ENCODE data around the gene PHACTR1. TPM values are rescaled to one million over a fixed set of nuclear protein-coding genes. Genes with fewer than 3 reads are reported as not detected.
"Not testable (repeated sequence)": the region's sequence is repeated elsewhere in the genome, so short reads cannot be mapped to it uniquely, and the experiment has no call there.

Gene PHACTR1
- total and polyA plus RNA-seq, 4 donors: 18.1 to 49.0 (median 39.5) TPM

DNA sequence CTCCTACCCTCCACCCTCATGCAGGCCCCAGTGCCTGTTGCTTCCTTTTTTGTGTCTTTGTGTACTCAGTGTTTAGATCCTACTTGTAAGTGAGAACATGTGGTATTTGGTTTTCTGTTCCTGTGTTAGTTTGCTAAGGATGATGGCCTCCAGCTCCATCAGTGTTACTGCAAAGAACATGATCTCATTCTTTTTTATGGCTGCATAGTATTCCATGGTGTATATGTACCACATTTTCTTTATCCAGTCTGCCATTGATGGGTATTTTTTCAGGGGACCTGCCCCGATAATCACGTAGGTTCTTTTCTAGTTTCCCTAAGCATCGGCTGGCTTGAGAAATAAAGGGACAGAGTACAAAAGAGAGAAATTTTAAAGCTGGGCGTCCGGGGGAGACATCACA is 527.2 kb downstream of the PHACTR1 start:
- not testable (repeated sequence) for H3K36me3 ChIP-seq (ENCODE audit: control insufficient read depth, insufficient read depth, low read length); H3K9me3 ChIP-seq (ENCODE audit: control insufficient read depth, insufficient read depth, low read length); H3K4me3 ChIP-seq (ENCODE audit: low read depth, low read length); DNase-seq (ENCODE audit: low read depth in 4 of 6, low spot score in 6 of 6); H3K4me1 ChIP-seq (ENCODE audit: control insufficient read depth, insufficient read depth, low read length); H3K27me3 ChIP-seq (ENCODE audit: control insufficient read depth, insufficient read depth, low read length); H3K27ac ChIP-seq (ENCODE audit: low read depth, low read length)
- no CpG with 5 or more reads among the region's 5 CpGs for WGBS (ENCODE audit: insufficient coverage)

DNA sequence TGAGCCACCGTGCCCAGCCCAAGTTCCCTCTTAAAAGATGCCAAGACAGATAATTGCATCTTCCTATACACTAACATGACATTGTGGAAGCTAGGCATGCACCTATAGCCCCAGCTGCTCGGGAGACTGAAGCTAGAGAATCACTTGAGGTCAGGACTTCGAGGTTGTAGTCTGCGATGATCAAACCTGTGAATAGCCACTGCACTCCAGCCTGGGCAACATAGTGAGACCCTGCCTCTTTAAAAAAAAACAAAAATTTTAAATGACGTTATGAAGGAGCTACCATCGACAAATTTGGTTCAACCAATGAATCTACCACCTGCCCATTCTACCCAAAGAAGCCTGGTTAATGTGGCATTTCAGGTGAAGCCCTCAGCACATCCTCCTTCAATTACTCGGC is 531.1 kb downstream of the PHACTR1 start:
- no peaks in the 10 kb centered on the region for H3K36me3 ChIP-seq (ENCODE audit: control insufficient read depth, insufficient read depth, low read length)
- H3K4me3 ChIP-seq (ENCODE audit: low read depth, low read length): no peak overlapping the region
- H3K9me3 ChIP-seq (ENCODE audit: control insufficient read depth, insufficient read depth, low read length): no peaks in the 10 kb centered on the region
- WGBS (ENCODE audit: insufficient coverage): 80% methylated on average over 4 of the region's 7 CpGs
- no peaks in the 10 kb centered on the region for H3K4me1 ChIP-seq (ENCODE audit: control insufficient read depth, insufficient read depth, low read length)
- no peaks in the 10 kb centered on the region for H3K27me3 ChIP-seq (ENCODE audit: control insufficient read depth, insufficient read depth, low read length)
- DNase-seq (ENCODE audit: low read depth in 4 of 6, low spot score in 6 of 6): no peak
- peak overlapping the region; percentile 19 for H3K27ac ChIP-seq (ENCODE audit: low read depth, low read length)

DNA sequence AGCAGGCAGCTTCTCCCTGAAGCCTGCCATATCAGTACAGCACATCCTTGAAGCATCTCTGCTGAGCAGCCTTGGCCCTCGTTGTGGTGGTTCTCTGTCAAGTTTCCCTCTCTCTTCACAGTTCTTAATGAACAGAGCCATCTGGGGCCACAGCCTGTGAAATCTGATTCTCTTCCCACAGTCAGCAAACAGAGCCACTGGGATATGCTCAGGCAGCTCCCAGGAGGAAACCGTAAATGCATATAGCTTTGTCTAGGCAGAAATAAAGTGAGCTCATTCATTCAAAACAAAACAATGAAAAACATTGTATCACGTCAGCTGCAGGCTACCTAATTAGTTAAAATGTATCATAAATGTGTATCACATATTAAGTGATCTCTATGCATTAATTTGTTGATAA is 531.5 kb downstream of the PHACTR1 start:
- Histone ChIP-seq H3K4me1 (ENCODE audit: control insufficient read depth, insufficient read depth, low read length) (no peaks in the 10 kb centered on the region), H3K27me3 (ENCODE audit: control insufficient read depth, insufficient read depth, low read length) (no peaks in the 10 kb centered on the region), H3K36me3 (ENCODE audit: control insufficient read depth, insufficient read depth, low read length) (no peaks in the 10 kb centered on the region), H3K9me3 (ENCODE audit: control insufficient read depth, insufficient read depth, low read length) (no peaks in the 10 kb centered on the region), H3K27ac (ENCODE audit: low read depth, low read length) (peak overlapping the region; percentile 19), H3K4me3 (ENCODE audit: low read depth, low read length) (no peak overlapping the region)
- peak in 4 of 6 donors; percentile 33 to 88 (median 60) for DNase-seq (ENCODE audit: low read depth in 4 of 6, low spot score in 6 of 6)
- WGBS (ENCODE audit: insufficient coverage): 20% methylated on average over 1 of the region's 3 CpGs

DNA sequence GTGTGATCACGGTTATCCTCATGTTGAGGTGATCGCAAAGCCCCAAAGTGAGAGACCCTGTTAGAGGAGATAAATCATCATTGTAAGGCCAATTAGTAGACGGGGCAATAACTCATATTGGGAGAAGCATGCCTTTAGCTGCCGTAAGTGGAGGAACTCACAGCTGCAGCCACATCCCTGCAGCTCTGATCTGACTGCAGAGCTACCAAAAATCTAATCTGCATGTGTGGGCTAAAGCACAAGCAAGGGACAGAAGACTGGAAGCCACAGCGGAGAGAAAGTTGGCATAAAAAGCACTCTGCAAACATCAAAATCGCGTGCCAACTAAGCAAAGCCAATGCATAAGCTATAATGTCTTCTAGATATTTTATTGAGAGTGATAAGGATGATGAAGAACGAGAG is 532.0 kb downstream of the PHACTR1 start:
- H3K27ac ChIP-seq (ENCODE audit: low read depth, low read length): no peak overlapping the region
- DNase-seq (ENCODE audit: low read depth in 4 of 6, low spot score in 6 of 6): peak in 2 of 6 donors; percentile 63 to 75
- H3K27me3 ChIP-seq (ENCODE audit: control insufficient read depth, insufficient read depth, low read length): no peaks in the 10 kb centered on the region
- H3K9me3 ChIP-seq (ENCODE audit: control insufficient read depth, insufficient read depth, low read length): no peaks in the 10 kb centered on the region
- no peaks in the 10 kb centered on the region for H3K4me1 ChIP-seq (ENCODE audit: control insufficient read depth, insufficient read depth, low read length)
- 53% methylated on average over 4 of the region's 8 CpGs for WGBS (ENCODE audit: insufficient coverage)
- no peak overlapping the region for H3K4me3 ChIP-seq (ENCODE audit: low read depth, low read length)
- H3K36me3 ChIP-seq (ENCODE audit: control insufficient read depth, insufficient read depth, low read length): no peaks in the 10 kb centered on the region

DNA sequence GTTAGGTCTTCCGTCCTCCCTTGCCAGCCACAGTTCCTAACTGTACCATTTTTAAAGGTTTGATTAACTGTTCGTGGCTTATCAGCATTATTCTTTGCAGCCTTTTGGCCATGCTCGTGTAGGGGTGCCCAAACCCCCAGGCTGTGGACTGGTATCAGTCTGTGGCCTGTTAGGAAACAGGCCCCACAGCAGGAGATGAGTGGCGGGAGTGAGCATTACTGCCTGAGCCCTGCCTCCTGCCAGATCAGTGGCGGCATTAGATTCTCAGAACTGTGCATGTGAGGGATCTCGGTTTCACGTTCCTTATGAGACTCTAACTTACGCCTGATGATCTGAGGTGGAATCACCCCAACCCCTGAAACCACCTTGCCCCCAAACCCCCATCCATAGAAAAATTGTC is 532.4 kb downstream of the PHACTR1 start:
- no peak for DNase-seq (ENCODE audit: low read depth in 4 of 6, low spot score in 6 of 6)
- Histone ChIP-seq H3K4me1 (ENCODE audit: control insufficient read depth, insufficient read depth, low read length) (no peaks in the 10 kb centered on the region), H3K36me3 (ENCODE audit: control insufficient read depth, insufficient read depth, low read length) (no peaks in the 10 kb centered on the region), H3K27me3 (ENCODE audit: control insufficient read depth, insufficient read depth, low read length) (no peaks in the 10 kb centered on the region), H3K9me3 (ENCODE audit: control insufficient read depth, insufficient read depth, low read length) (no peaks in the 10 kb centered on the region), H3K4me3 (ENCODE audit: low read depth, low read length) (no peak overlapping the region), H3K27ac (ENCODE audit: low read depth, low read length) (no peak overlapping the region)
- 86% methylated on average over 5 of the region's 8 CpGs for WGBS (ENCODE audit: insufficient coverage)

DNA sequence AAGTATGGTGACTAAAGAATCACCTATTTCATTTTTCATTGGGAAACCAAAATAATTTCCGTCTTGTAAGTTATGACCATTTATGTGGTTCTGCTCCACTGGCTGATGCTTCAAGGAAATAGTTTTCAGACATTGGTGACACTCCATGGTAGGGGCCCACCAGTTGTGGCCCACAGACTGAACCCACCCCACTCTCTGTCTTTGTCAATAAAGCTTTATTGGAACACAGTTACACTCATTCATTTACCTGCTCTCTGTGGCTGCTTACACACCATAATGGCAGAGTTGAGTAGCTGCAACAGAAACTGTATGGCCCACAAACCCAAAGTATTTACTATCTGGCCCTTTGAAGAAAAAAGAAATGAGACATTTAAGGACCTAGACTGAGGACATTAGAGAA is 533.2 kb downstream of the PHACTR1 start:
- WGBS (ENCODE audit: insufficient coverage): 100% methylated on average over 1 of the region's 1 CpG
- no peak for DNase-seq (ENCODE audit: low read depth in 4 of 6, low spot score in 6 of 6)
- no peaks in the 10 kb centered on the region for H3K27me3 ChIP-seq (ENCODE audit: control insufficient read depth, insufficient read depth, low read length)
- H3K9me3 ChIP-seq (ENCODE audit: control insufficient read depth, insufficient read depth, low read length): no peaks in the 10 kb centered on the region
- no peak overlapping the region for H3K27ac ChIP-seq (ENCODE audit: low read depth, low read length)
- no peaks in the 10 kb centered on the region for H3K4me1 ChIP-seq (ENCODE audit: control insufficient read depth, insufficient read depth, low read length)
- H3K36me3 ChIP-seq (ENCODE audit: control insufficient read depth, insufficient read depth, low read length): no peaks in the 10 kb centered on the region
- no peak overlapping the region for H3K4me3 ChIP-seq (ENCODE audit: low read depth, low read length)

DNA sequence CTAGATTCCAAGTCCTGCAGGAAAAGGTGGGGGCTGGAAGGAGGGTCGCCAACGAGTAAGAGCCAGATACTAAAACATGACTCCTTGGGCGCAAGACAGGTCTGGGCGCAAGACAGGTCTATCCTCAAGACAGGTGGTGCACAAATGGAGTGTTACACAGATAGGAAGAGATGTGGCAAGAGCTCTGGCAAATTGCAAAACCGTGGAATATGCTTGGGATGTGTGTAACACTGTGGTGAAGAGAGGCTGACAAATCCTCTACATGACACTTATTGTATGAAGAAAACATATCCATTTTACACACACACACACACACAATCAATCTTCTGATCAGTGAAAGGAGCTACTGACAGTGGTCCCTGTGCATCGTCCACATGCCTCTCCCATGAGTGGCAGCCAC is 534.1 kb downstream of the PHACTR1 start:
- Histone ChIP-seq H3K27ac (ENCODE audit: low read depth, low read length) (no peak overlapping the region), H3K27me3 (ENCODE audit: control insufficient read depth, insufficient read depth, low read length) (no peaks in the 10 kb centered on the region), H3K4me1 (ENCODE audit: control insufficient read depth, insufficient read depth, low read length) (no peaks in the 10 kb centered on the region), H3K36me3 (ENCODE audit: control insufficient read depth, insufficient read depth, low read length) (no peaks in the 10 kb centered on the region), H3K9me3 (ENCODE audit: control insufficient read depth, insufficient read depth, low read length) (no peaks in the 10 kb centered on the region), H3K4me3 (ENCODE audit: low read depth, low read length) (no peak overlapping the region)
- WGBS (ENCODE audit: insufficient coverage): 85% methylated on average over 4 of the region's 6 CpGs
- no peak for DNase-seq (ENCODE audit: low read depth in 4 of 6, low spot score in 6 of 6)

DNA sequence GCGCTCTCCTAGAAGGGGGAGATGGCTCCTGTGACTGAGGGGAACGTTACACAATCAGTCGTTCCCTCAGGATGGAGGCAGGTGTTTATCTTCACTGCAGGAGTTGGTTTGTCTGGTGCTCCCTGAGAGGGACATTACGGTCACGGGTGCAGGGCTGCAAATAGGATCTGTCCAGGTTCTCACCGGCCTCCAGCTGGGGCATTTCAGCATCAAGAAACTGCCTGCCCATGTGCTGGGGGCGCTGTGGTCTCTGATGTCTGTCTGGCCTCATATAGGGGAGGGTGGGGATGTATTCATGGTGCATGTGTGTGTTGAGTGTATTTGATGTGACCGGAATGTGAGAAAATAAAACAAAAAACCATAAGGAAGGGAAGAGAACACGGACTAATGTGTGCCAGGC is 534.7 kb downstream of the PHACTR1 start:
- H3K27ac ChIP-seq (ENCODE audit: low read depth, low read length): no peak overlapping the region
- WGBS (ENCODE audit: insufficient coverage): 72% methylated on average over 7 of the region's 9 CpGs
- H3K4me1 ChIP-seq (ENCODE audit: control insufficient read depth, insufficient read depth, low read length): peaks cover 3% of the 10 kb centered on the region
- DNase-seq (ENCODE audit: low read depth in 4 of 6, low spot score in 6 of 6): no peak
- no peaks in the 10 kb centered on the region for H3K27me3 ChIP-seq (ENCODE audit: control insufficient read depth, insufficient read depth, low read length)
- peaks cover 3% of the 10 kb centered on the region for H3K36me3 ChIP-seq (ENCODE audit: control insufficient read depth, insufficient read depth, low read length)
- no peak overlapping the region for H3K4me3 ChIP-seq (ENCODE audit: low read depth, low read length)
- H3K9me3 ChIP-seq (ENCODE audit: control insufficient read depth, insufficient read depth, low read length): no peaks in the 10 kb centered on the region

DNA sequence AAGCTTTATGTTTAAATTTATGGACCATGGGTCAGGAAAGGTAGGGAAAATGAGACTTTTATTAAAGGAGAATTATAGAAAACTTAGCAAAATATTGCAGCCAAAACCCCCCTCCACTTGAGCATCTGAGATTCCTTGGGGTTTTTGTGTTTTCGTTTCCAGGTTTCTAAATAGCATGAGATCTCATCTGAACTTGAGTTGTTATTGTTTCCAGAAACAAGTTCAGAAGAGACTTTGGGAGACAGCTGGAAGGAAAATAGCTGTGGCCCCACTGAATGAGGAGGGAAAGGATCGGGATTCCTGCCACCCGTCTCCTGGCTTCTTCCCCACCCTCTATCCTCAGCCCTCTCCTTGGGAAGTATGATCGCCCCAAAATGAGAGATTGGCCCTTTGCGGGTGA is 536.2 kb downstream of the PHACTR1 start:
- DNase-seq (ENCODE audit: low read depth in 4 of 6, low spot score in 6 of 6): no peak
- no peaks in the 10 kb centered on the region for H3K27me3 ChIP-seq (ENCODE audit: control insufficient read depth, insufficient read depth, low read length)
- peaks cover 3% of the 10 kb centered on the region for H3K4me1 ChIP-seq (ENCODE audit: control insufficient read depth, insufficient read depth, low read length)
- H3K9me3 ChIP-seq (ENCODE audit: control insufficient read depth, insufficient read depth, low read length): no peaks in the 10 kb centered on the region
- no peak overlapping the region for H3K4me3 ChIP-seq (ENCODE audit: low read depth, low read length)
- 80% methylated on average over 3 of the region's 5 CpGs for WGBS (ENCODE audit: insufficient coverage)
- no peak overlapping the region for H3K27ac ChIP-seq (ENCODE audit: low read depth, low read length)
- peaks cover 3% of the 10 kb centered on the region for H3K36me3 ChIP-seq (ENCODE audit: control insufficient read depth, insufficient read depth, low read length)

DNA sequence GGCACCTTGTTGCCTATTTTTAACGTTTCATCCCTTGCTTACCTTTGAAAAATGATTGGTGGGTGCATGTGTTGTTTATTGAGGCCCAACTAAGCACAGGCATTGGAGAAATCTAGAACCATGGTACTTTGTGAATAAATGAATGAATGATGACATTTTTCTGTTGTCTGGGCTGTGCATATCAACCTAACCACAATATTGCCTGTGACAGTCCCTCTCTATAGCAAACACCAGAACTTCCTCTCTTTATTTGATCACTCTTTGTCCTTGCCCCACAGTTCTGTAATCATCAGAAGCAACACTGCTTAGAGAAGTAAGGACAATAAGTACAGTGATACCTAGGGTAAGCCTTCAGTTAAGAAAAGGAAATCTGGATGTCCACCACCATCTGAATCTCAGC is 536.7 kb downstream of the PHACTR1 start:
- no CpG with 5 or more reads among the region's 1 CpG for WGBS (ENCODE audit: insufficient coverage)
- no peaks in the 10 kb centered on the region for H3K27me3 ChIP-seq (ENCODE audit: control insufficient read depth, insufficient read depth, low read length)
- no peak for DNase-seq (ENCODE audit: low read depth in 4 of 6, low spot score in 6 of 6)
- peaks cover 3% of the 10 kb centered on the region for H3K4me1 ChIP-seq (ENCODE audit: control insufficient read depth, insufficient read depth, low read length)
- no peaks in the 10 kb centered on the region for H3K9me3 ChIP-seq (ENCODE audit: control insufficient read depth, insufficient read depth, low read length)
- H3K4me3 ChIP-seq (ENCODE audit: low read depth, low read length): no peak overlapping the region
- H3K36me3 ChIP-seq (ENCODE audit: control insufficient read depth, insufficient read depth, low read length): peaks cover 3% of the 10 kb centered on the region
- no peak overlapping the region for H3K27ac ChIP-seq (ENCODE audit: low read depth, low read length)

Measured in spinal cord (tissue), 10 donors.